Uterus (tissue), 2 donors: ENCODE data around the gene PLXNA2.

Experiments
- POLR2A ChIP-seq, 2 donors: fragments of 450-650 bp; IDR thresholded peaks; one replicate each; pipeline ENCODE4 v1.6.1; 2016; ENCODE audit warnings: antibody characterized with exemption in 2 of 2, mild to moderate bottlenecking in 1 of 2, moderate library complexity in 1 of 2
- TF ChIP-seq, protein P1 (sequence below), 4 experiments: fragments of 200-600 bp in 2 of 4; fragments of 450-650 bp in 2 of 4; sonication (generic) in 2 of 4; IDR thresholded peaks; one replicate each; pipeline ENCODE4 v1.5.1; 2016 to 2019; ENCODE audit warnings: antibody characterized with exemption in 4 of 4, mild to moderate bottlenecking in 2 of 4, moderate library complexity in 1 of 4

DNA sequence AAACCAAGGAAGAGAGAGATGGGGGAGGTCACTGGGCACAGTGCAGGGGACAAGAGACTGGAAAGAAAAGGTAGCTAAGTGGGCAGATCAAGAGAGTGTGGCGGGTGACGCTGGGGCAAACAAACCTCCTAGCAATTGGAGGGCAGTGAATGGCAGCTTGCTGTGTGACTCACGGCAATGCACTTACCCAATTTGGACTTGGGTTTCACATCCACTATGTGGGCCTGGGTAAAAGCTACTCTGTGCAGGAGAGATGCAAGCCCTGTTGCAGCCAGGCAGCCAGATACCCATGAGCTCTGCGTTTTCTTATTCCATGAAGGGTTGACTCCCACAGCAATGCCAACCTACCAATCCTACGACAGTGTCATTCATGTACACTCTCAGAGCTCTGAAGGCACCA lies 9.5 kb downstream of the PLXNA2 start:
- TF ChIP-seq, protein P1, sequence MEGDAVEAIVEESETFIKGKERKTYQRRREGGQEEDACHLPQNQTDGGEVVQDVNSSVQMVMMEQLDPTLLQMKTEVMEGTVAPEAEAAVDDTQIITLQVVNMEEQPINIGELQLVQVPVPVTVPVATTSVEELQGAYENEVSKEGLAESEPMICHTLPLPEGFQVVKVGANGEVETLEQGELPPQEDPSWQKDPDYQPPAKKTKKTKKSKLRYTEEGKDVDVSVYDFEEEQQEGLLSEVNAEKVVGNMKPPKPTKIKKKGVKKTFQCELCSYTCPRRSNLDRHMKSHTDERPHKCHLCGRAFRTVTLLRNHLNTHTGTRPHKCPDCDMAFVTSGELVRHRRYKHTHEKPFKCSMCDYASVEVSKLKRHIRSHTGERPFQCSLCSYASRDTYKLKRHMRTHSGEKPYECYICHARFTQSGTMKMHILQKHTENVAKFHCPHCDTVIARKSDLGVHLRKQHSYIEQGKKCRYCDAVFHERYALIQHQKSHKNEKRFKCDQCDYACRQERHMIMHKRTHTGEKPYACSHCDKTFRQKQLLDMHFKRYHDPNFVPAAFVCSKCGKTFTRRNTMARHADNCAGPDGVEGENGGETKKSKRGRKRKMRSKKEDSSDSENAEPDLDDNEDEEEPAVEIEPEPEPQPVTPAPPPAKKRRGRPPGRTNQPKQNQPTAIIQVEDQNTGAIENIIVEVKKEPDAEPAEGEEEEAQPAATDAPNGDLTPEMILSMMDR (IDR thresholded peaks at IDR 0.05): no peak
- TF ChIP-seq POLR2A (IDR thresholded peaks at IDR 0.05): no peak
